WERI-Rb-1 (cell line): ENCODE data around the gene GEMIN8.

Experiments
- DNase-seq: peaks from one replicate; pipeline ENCODE4 v3.0.0-alpha.2; 2020
- H3K27ac ChIP-seq: fragments of 250-450 bp; sonication (Bioruptor Pico); 2 replicates; pipeline ENCODE4 v1.5.1; 2020; ENCODE audit warnings: mild to moderate bottlenecking, moderate library complexity
- H3K27me3 ChIP-seq: fragments of 250-450 bp; sonication (Bioruptor Pico); 2 replicates; pipeline ENCODE4 v1.5.1; 2021; ENCODE audit warnings: mild to moderate bottlenecking, low read depth, moderate library complexity; ENCODE audit not compliant: insufficient read depth, severe bottlenecking
- H3K36me3 ChIP-seq: fragments of 250-450 bp; sonication (Bioruptor Pico); 2 replicates; pipeline ENCODE4 v1.5.1; 2020; ENCODE audit warnings: mild to moderate bottlenecking, moderate library complexity
- H3K4me3 ChIP-seq: 2 replicates; pipeline ENCODE4 v1.5.1; 2011; ENCODE audit warnings: low read depth, mild to moderate bottlenecking, control low read depth, low read length
- H3K9me3 ChIP-seq: fragments of 250-450 bp; sonication (Bioruptor Pico); 2 replicates; pipeline ENCODE4 v1.5.1; 2021; ENCODE audit warnings: mild to moderate bottlenecking, moderate library complexity; ENCODE audit not compliant: severe bottlenecking
- CTCF ChIP-seq: IDR thresholded peaks from 2 replicates; pipeline ENCODE4 v1.5.1; 2011; ENCODE audit warnings: low read depth, mild to moderate bottlenecking, control low read depth, inconsistent platforms, low read length

GEMIN8 gene

GRCh38 chrX:14064626-14065432, 35.1 kb upstream of the GEMIN8 start:
- H3K9me3 ChIP-seq: no peaks in the 10 kb centered on the region
- no peak for DNase-seq

GRCh38 chrX:14062524-14062923, 32.8 kb upstream of the GEMIN8 start:
- Histone ChIP-seq H3K36me3 (no peaks in the 10 kb centered on the region), H3K27ac (no peak overlapping the region), H3K9me3 (no peaks in the 10 kb centered on the region), H3K27me3 (peaks cover 65% of the 10 kb centered on the region), H3K4me3 (no peak overlapping the region)
- DNase-seq: no peak
- TF ChIP-seq CTCF: no peak

More at GRCh38 chrX:14064626-14065432, 35.1 kb upstream of the GEMIN8 start:
- Histone ChIP-seq H3K27ac (no peak overlapping the region), H3K27me3 (peaks cover 66% of the 10 kb centered on the region), H3K4me3 (no peak overlapping the region), H3K36me3 (no peaks in the 10 kb centered on the region)
- no peak for TF ChIP-seq CTCF

GRCh38 chrX:14056206-14056605, 26.5 kb upstream of the GEMIN8 start:
- Histone ChIP-seq H3K4me3 (no peak overlapping the region), H3K27me3 (peaks cover 66% of the 10 kb centered on the region), H3K9me3 (no peaks in the 10 kb centered on the region), H3K36me3 (no peaks in the 10 kb centered on the region), H3K27ac (no peak overlapping the region)
- DNase-seq: no peak
- no peak for TF ChIP-seq CTCF

DNA sequence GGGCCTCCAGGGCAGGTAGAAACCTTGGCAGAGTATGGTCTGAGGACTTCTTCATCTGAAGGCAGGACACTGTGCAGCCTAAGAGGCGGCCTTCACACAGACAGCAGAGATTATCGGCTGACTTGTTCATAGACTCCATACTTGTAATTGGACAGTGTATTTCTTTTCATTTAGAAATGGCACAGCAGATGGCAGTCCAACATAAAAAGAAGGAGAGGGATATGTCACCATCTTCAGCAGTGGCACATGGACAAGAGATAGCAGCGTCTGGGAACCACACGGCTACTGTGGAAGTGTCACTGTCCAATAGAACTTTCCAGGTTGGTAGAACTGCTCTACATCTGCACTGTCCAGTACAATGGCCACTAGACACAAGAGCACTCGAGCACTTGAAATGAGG, 21.7 kb upstream of the GEMIN8 start:
- H3K27me3 ChIP-seq: peaks cover 65% of the 10 kb centered on the region
- no peak for TF ChIP-seq CTCF
- H3K9me3 ChIP-seq: no peaks in the 10 kb centered on the region
- no peak for DNase-seq
- no peak overlapping the region for H3K27ac ChIP-seq
- no peaks in the 10 kb centered on the region for H3K36me3 ChIP-seq
- H3K4me3 ChIP-seq: no peak overlapping the region

DNA sequence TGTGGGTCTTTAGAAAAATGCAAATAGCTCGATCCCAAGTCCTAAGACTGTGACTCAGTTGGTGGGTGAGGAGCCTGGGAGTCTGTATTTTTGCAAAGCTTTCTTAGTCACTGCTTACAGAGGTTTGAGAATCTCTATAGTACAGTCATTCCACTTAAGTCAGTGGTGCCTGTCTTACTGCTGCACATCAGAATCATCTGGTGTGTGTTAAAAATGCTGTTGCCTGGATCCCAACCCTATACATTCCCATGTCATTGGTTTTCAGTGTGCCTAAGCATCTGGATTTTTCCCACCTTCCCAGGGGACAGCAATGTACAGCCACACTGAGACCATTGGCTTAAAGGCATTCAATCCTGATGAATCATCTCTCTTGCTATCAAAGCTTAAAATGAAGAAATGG, 21.0 kb upstream of the GEMIN8 start:
- Histone ChIP-seq H3K36me3 (no peaks in the 10 kb centered on the region), H3K4me3 (no peak overlapping the region), H3K27me3 (peaks cover 72% of the 10 kb centered on the region), H3K27ac (no peak overlapping the region), H3K9me3 (no peaks in the 10 kb centered on the region)
- no peak for DNase-seq
- no peak for TF ChIP-seq CTCF

GRCh38 chrX:14043209-14043608, 13.5 kb upstream of the GEMIN8 start:
- no peak overlapping the region for H3K27ac ChIP-seq
- no peak for DNase-seq
- no peak overlapping the region for H3K4me3 ChIP-seq
- no peaks in the 10 kb centered on the region for H3K36me3 ChIP-seq
- TF ChIP-seq CTCF: no peak
- peaks cover 72% of the 10 kb centered on the region for H3K27me3 ChIP-seq
- H3K9me3 ChIP-seq: no peaks in the 10 kb centered on the region
